DND-41 (cell line): Measurements from ENCODE around the gene SIGLEC8.

Experiments used
- ATAC-seq: fragments of 200-7000 bp; cut with Tn5 transposase; 3 replicates; pipeline ENCODE4 v1.9.1; 2021; ENCODE audit warnings: low read depth; ENCODE audit not compliant: insufficient read depth
- DNase-seq: peaks from one replicate; pipeline ENCODE4 v3.0.0-alpha.2; 2020
- H2AFZ ChIP-seq: 2 replicates; pipeline ENCODE4 v1.6.0; 2012; ENCODE audit warnings: low read depth, low read length
- H3K27ac ChIP-seq: 2 replicates; pipeline ENCODE4 v1.5.1; 2012; ENCODE audit warnings: low read length, inconsistent platforms
- H3K27me3 ChIP-seq: fragments of 200-600 bp; sonication (generic); 2 replicates; pipeline ENCODE4 v1.6.0; 2012; ENCODE audit warnings: low read length, mild to moderate bottlenecking, inconsistent platforms; ENCODE audit not compliant: insufficient read depth, poor library complexity
- H3K36me3 ChIP-seq: 2 replicates; pipeline ENCODE4 v1.5.1; 2012; ENCODE audit warnings: low read length, inconsistent platforms; ENCODE audit not compliant: insufficient read depth
- H3K4me1 ChIP-seq: 2 replicates; pipeline ENCODE4 v1.5.1; 2012; ENCODE audit warnings: mild to moderate bottlenecking, low read length; ENCODE audit not compliant: insufficient read depth
- H3K4me2 ChIP-seq: 2 replicates; pipeline ENCODE4 v1.6.0; 2012; ENCODE audit warnings: mild to moderate bottlenecking, moderate library complexity, low read length, inconsistent platforms; ENCODE audit not compliant: insufficient read depth
- H3K4me3 ChIP-seq, 2 experiments: fragments of 200-600 bp in 1 of 2; shearing (Covaris generic) in 1 of 2; 2 replicates each; pipeline ENCODE4 v1.5.1; 2012 to 2016; ENCODE audit warnings: inconsistent platforms in 2 of 2, low read length in 2 of 2, mild to moderate bottlenecking in 2 of 2, low read depth in 1 of 2, moderate library complexity in 1 of 2
- H3K79me2 ChIP-seq: 2 replicates; pipeline ENCODE4 v1.6.0; 2012; ENCODE audit warnings: low read length, inconsistent platforms; ENCODE audit not compliant: insufficient read depth
- H3K9ac ChIP-seq: 2 replicates; pipeline ENCODE4 v1.6.0; 2012; ENCODE audit warnings: low read depth, mild to moderate bottlenecking, inconsistent platforms, low read length, moderate library complexity
- H3K9me3 ChIP-seq: 2 replicates; pipeline ENCODE4 v1.5.1; 2012; ENCODE audit warnings: low read length, moderate library complexity, mild to moderate bottlenecking, inconsistent platforms; ENCODE audit not compliant: insufficient read depth, severe bottlenecking
- H4K20me1 ChIP-seq: 2 replicates; pipeline ENCODE4 v1.6.0; 2012; ENCODE audit warnings: low read length; ENCODE audit not compliant: insufficient read depth
- CTCF ChIP-seq: IDR thresholded peaks from 2 replicates; pipeline ENCODE4 v1.5.1; 2012; ENCODE audit warnings: borderline replicate concordance, low read length, moderate library complexity, mild to moderate bottlenecking; ENCODE audit not compliant: poor library complexity, severe bottlenecking; ENCODE audit errors: extremely low read depth
- EZH2 ChIP-seq: IDR thresholded peaks from 3 replicates; pipeline ENCODE4 v1.6.1; 2012; ENCODE audit warnings: borderline replicate concordance, low read depth, mild to moderate bottlenecking, moderate library complexity, low read length, inconsistent platforms; ENCODE audit not compliant: severe bottlenecking

SIGLEC8 gene

DNA sequence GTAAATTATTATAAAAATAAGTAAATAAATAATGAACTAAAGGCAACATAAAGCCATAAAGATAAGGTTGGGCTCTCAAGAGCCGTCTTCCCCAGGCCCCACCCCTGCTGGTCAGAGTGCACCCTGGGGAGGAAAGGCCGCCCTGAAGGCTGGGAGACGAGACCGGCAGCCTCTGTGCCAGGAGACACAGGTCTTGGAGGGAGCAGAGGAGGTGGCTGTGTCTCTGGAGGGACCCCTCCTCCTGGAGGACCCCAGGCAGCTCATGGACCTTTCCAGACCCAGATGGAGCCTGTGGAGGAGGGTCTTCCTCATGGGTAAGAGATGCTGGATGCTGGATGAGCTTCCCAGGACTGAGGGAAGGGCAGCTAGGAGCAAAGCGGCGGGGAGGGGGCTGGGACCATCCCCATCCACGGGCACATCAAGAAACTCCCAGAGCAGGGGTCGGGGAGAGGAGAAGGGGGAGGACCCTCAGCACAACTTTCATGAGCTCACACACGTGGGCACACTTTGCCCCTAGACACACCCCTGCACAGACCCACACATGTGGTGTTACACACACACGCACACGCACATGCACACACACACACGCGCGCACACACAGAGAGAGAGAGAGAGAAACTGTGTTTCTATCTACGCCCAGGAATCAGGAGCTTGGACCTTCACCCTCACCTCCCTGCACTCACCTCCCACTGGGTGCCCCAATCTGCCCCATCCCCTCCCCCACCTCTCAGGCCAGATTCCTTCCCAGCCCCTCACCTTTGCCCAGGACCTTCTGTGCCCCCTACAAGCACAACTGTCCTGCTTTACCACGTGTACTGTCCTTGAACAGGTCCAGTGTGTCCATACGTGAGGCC, 20.4 kb upstream of the SIGLEC8 start, which contains the start of gene CEACAM18:
TSS of gene CEACAM18 (plus strand) at position 159 of the 854 bp plus-strand sequence.
- H4K20me1 ChIP-seq = no peaks in the 10 kb centered on the region
- H3K4me3 ChIP-seq = no peak within 1 kb of the TSS
- H2AFZ ChIP-seq = no peak within 1 kb of the TSS
- ATAC-seq (no peak), DNase-seq (no peak)
- no peak within 1 kb of the TSS for H3K9ac ChIP-seq
- TF ChIP-seq CTCF (no peak), EZH2 (no peak)
- H3K27me3 ChIP-seq = no peaks in the 10 kb centered on the region
- H3K79me2 ChIP-seq = no peaks in the 10 kb centered on the region
- H3K27ac ChIP-seq = no peak within 1 kb of the TSS
- no peaks in the 10 kb centered on the region for H3K4me1 ChIP-seq
- no peaks in the 10 kb centered on the region for H3K36me3 ChIP-seq
- no peak within 1 kb of the TSS for H3K4me2 ChIP-seq
- no peaks in the 10 kb centered on the region for H3K9me3 ChIP-seq

- H2AFZ ChIP-seq = no peak overlapping the region
These were observed 19.1 kb upstream of the SIGLEC8 start for GRCh38 chr19:51477344-51477743.

GRCh38 chr19:51476164-51476563, 17.9 kb upstream of the SIGLEC8 start:
- no peak for TF ChIP-seq CTCF
- no peak for TF ChIP-seq EZH2
- Histone ChIP-seq H3K79me2 (no peaks in the 10 kb centered on the region), H3K27me3 (no peaks in the 10 kb centered on the region), H3K4me3 (no peak overlapping the region), H2AFZ (no peak overlapping the region), H3K27ac (no peak overlapping the region), H3K4me1 (no peaks in the 10 kb centered on the region), H3K9me3 (no peaks in the 10 kb centered on the region), H3K4me2 (no peak overlapping the region), H3K36me3 (no peaks in the 10 kb centered on the region), H4K20me1 (no peaks in the 10 kb centered on the region), H3K9ac (no peak overlapping the region)
- ATAC-seq = no peak
- no peak for DNase-seq

More at GRCh38 chr19:51477344-51477743, 19.1 kb upstream of the SIGLEC8 start:
- Histone ChIP-seq H4K20me1 (no peaks in the 10 kb centered on the region), H3K4me1 (no peaks in the 10 kb centered on the region), H3K9ac (no peak overlapping the region), H3K36me3 (no peaks in the 10 kb centered on the region), H3K27me3 (no peaks in the 10 kb centered on the region), H3K79me2 (no peaks in the 10 kb centered on the region), H3K9me3 (no peaks in the 10 kb centered on the region), H3K27ac (no peak overlapping the region), H3K4me3 (no peak overlapping the region), H3K4me2 (no peak overlapping the region)
- no peak for TF ChIP-seq CTCF
- no peak for TF ChIP-seq EZH2
- ATAC-seq (no peak), DNase-seq (no peak)
